HCT116 (cell line): ENCODE results near the gene SHKBP1. TPM values are rescaled to one million over a fixed set of nuclear protein-coding genes. Genes with fewer than 3 reads are reported as not detected.
A peak's percentile ranks its signal among the peaks of the same experiment; 100 is the strongest.

Source experiments
- ATAC-seq: fragments of 200-7000 bp; cut with Tn5 transposase; 2 replicates; pipeline ENCODE4 v1.9.1; 2020; ENCODE audit warnings: mild to moderate bottlenecking, moderate library complexity
- BruUV-seq: library from RNA; stranded (reverse); fragments of 400-500 nt; replicated peaks from 2 replicates; lab custom pipeline; 2021; lab: Mats Ljungman, UMichigan
- CTCF ChIA-PET: fragments of 300-600 bp; sonication (Branson Sonifier 250); formaldehyde crosslinking; loops from one replicate; lab custom pipeline; 2021; ENCODE audit warnings: antibody characterized with exemption; lab: Charles Lee
- POLR2A ChIA-PET: fragments of 300-600, 350-600 bp; sonication (Branson Sonifier 250); formaldehyde crosslinking; loops from one replicate; lab custom pipeline; 2021; ENCODE audit warnings: antibody characterized with exemption; lab: Charles Lee
- RAD21 ChIA-PET, 2 experiments: fragments of 300-600 bp; sonication (Branson Sonifier 250); formaldehyde crosslinking; loops; one replicate each; lab custom pipeline; 2023; ENCODE audit warnings: low total read pairs in 2 of 2; ENCODE audit not compliant: uncharacterized antibody in 2 of 2, unreplicated experiment in 2 of 2, low non-redundant PET in 1 of 2; lab: Charles Lee
- DNase-seq: peaks from one replicate; pipeline ENCODE4 v3.0.0-alpha.2; 2010; ENCODE audit warnings: low read depth, low spot score
- H2AFZ ChIP-seq: fragments of 200-600 bp; shearing (Covaris generic), sonication (generic); 2 replicates; pipeline ENCODE4 v1.6.1; 2017; ENCODE audit warnings: low read depth, mixed run types, mixed read lengths, antibody characterized with exemption, low read length; ENCODE audit not compliant: poor library complexity, severe bottlenecking
- H3K27ac ChIP-seq: 2 replicates; pipeline ENCODE4 v1.5.1; 2012; ENCODE audit warnings: low read depth, low read length
- H3K27me3 ChIP-seq: fragments of 200-600 bp; sonication (generic); 2 replicates; pipeline ENCODE4 v1.6.1; 2016; ENCODE audit warnings: mixed run types, low read length, mixed read lengths; ENCODE audit not compliant: insufficient read depth
- H3K36me3 ChIP-seq, 2 experiments: fragments of 200-500 bp in 1 of 2; fragments of 200-600 bp in 1 of 2; sonication (Bioruptor generic) in 1 of 2; sonication (generic) in 1 of 2; 2 replicates each; pipeline versions ENCODE4 v1.5.1 to v1.6.1; 2014 to 2016; ENCODE audit warnings: low read length in 2 of 2, inconsistent platforms in 1 of 2, mixed read lengths in 1 of 2, mixed run types in 1 of 2; ENCODE audit not compliant: insufficient read depth in 2 of 2, control insufficient read depth in 1 of 2
- H3K4me1 ChIP-seq, 2 experiments: fragments of 200-600 bp in 1 of 2; sonication (generic) in 1 of 2; 2 replicates each; pipeline versions ENCODE4 v1.5.1 to v1.6.1; 2012 to 2017; ENCODE audit warnings: low read length in 2 of 2, inconsistent platforms in 1 of 2, mild to moderate bottlenecking in 1 of 2, mixed read lengths in 1 of 2, mixed run types in 1 of 2, moderate library complexity in 1 of 2; ENCODE audit not compliant: insufficient read depth in 2 of 2, control insufficient read depth in 1 of 2
- H3K4me2 ChIP-seq: fragments of 200-600 bp; sonication (generic); 2 replicates; pipeline ENCODE4 v1.6.1; 2017; ENCODE audit warnings: mixed run types, low read length, mixed read lengths
- H3K4me3 ChIP-seq, 2 experiments: fragments of 200-600 bp in 1 of 2; sonication (generic) in 1 of 2; replicated peaks in 1 of 2; 2 replicates each; pipeline ENCODE4 v1.5.1; 2011 to 2016; ENCODE audit warnings: low read length in 2 of 2, control low read depth in 1 of 2, low read depth in 1 of 2, mild to moderate bottlenecking in 1 of 2, mixed read lengths in 1 of 2, mixed run types in 1 of 2
- H3K79me2 ChIP-seq: fragments of 200-600 bp; sonication (generic); 2 replicates; pipeline ENCODE4 v1.6.1; 2017; ENCODE audit warnings: mild to moderate bottlenecking, mixed run types, low read length, moderate library complexity, mixed read lengths; ENCODE audit not compliant: insufficient read depth
- H3K9ac ChIP-seq: fragments of 200-600 bp; sonication (generic); 2 replicates; pipeline ENCODE4 v1.6.1; 2016; ENCODE audit warnings: low read length, mixed read lengths
- H3K9me2 ChIP-seq: fragments of 200-600 bp; sonication (generic), shearing (Covaris generic); 2 replicates; pipeline ENCODE4 v1.6.1; 2017; ENCODE audit warnings: mixed run types, mild to moderate bottlenecking, moderate library complexity; ENCODE audit not compliant: insufficient read depth
- H3K9me3 ChIP-seq, 2 experiments: fragments of 200-500 bp in 1 of 2; fragments of 200-600 bp in 1 of 2; sonication (Bioruptor generic) in 1 of 2; sonication (generic) in 1 of 2; 2 replicates each; pipeline ENCODE4 v1.6.1; 2014 to 2017; ENCODE audit warnings: low read length in 2 of 2, mixed read lengths in 2 of 2, inconsistent platforms in 1 of 2, low read depth in 1 of 2, mild to moderate bottlenecking in 1 of 2, mixed run types in 1 of 2, moderate library complexity in 1 of 2; ENCODE audit not compliant: control insufficient read depth in 1 of 2, insufficient read depth in 1 of 2
- H4K20me1 ChIP-seq: fragments of 200-600 bp; sonication (generic), shearing (Covaris generic); 2 replicates; pipeline ENCODE4 v1.6.1; 2017; ENCODE audit warnings: mixed run types, mild to moderate bottlenecking, moderate library complexity; ENCODE audit not compliant: insufficient read depth
- CBX3 ChIP-seq: IDR thresholded peaks from 2 replicates; pipeline ENCODE4 v1.6.1; 2012; ENCODE audit warnings: low read depth
- CEBPB ChIP-seq: IDR thresholded peaks from 2 replicates; pipeline ENCODE4 v1.6.1; 2012; ENCODE audit warnings: low read depth
- CTCF ChIP-seq, 3 experiments: fragments of 200-600 bp in 1 of 3; sonication (generic) in 1 of 3; IDR thresholded peaks in 2 of 3; conservative IDR thresholded peaks in 1 of 3; 2 replicates each; pipeline ENCODE4 v1.5.1; 2012 to 2017; ENCODE audit warnings: low read depth in 2 of 3, low read length in 2 of 3, antibody characterized with exemption in 1 of 3, borderline replicate concordance in 1 of 3, control low read depth in 1 of 3, mild to moderate bottlenecking in 1 of 3, mixed read lengths in 1 of 3, mixed run types in 1 of 3, moderate library complexity in 1 of 3; ENCODE audit not compliant: insufficient read depth in 1 of 3
- EGR1 ChIP-seq: IDR thresholded peaks from 2 replicates; pipeline ENCODE4 v1.6.1; 2012; ENCODE audit warnings: low read depth
- ELF1 ChIP-seq: IDR thresholded peaks from 2 replicates; pipeline ENCODE4 v1.6.1; 2012; ENCODE audit warnings: low read depth, borderline replicate concordance
- EZH2 ChIP-seq: fragments of 200-600 bp; sonication (generic); IDR thresholded peaks from 2 replicates; pipeline ENCODE4 v1.6.1; 2017; ENCODE audit warnings: antibody characterized with exemption, mixed run types
- FOSL1 ChIP-seq: IDR thresholded peaks from 2 replicates; pipeline ENCODE4 v1.6.1; 2012; ENCODE audit warnings: low read depth
- JUND ChIP-seq: IDR thresholded peaks from 2 replicates; pipeline ENCODE4 v1.6.1; 2012
- MAX ChIP-seq: IDR thresholded peaks from 2 replicates; pipeline ENCODE4 v1.6.1; 2012
- POLR2A ChIP-seq: IDR thresholded peaks from 2 replicates; pipeline ENCODE4 v1.7.0; 2011; ENCODE audit warnings: borderline replicate concordance; ENCODE audit not compliant: insufficient read depth, insufficient read length; ENCODE audit errors: extremely low read depth
- RAD21 ChIP-seq: IDR thresholded peaks from 2 replicates; pipeline ENCODE4 v1.6.1; 2012; ENCODE audit warnings: low read depth, mild to moderate bottlenecking
- SIN3A ChIP-seq: IDR thresholded peaks from 2 replicates; pipeline ENCODE4 v1.6.1; 2012; ENCODE audit warnings: low read depth
- SRF ChIP-seq: IDR thresholded peaks from 2 replicates; pipeline ENCODE4 v1.6.1; 2012; ENCODE audit warnings: low read depth
- TCF7L2 ChIP-seq: IDR thresholded peaks from 2 replicates; pipeline ENCODE4 v1.7.0; 2011; ENCODE audit warnings: borderline replicate concordance, inconsistent platforms; ENCODE audit not compliant: insufficient read depth, insufficient read length; ENCODE audit errors: extremely low read depth
- YY1 ChIP-seq: IDR thresholded peaks from 2 replicates; pipeline ENCODE4 v1.6.1; 2011; ENCODE audit warnings: low read length, low read depth, moderate library complexity, mild to moderate bottlenecking; ENCODE audit not compliant: insufficient replicate concordance; ENCODE audit errors: extremely low read depth
- ZFX ChIP-seq: fragments of 450-650 bp; IDR thresholded peaks from 2 replicates; pipeline ENCODE4 v1.6.1; 2017
- ZNF274 ChIP-seq: fragments of 200-500 bp; sonication (Bioruptor generic); IDR thresholded peaks from 2 replicates; pipeline ENCODE4 v1.6.1; 2014; ENCODE audit warnings: mild to moderate bottlenecking, low read depth, low read length, inconsistent platforms
- intact Hi-C: fragments of 100-400 bp; cut with micrococcal nuclease; formaldehyde crosslinking; loops from 2 replicates; pipeline ENCODE4 v1.10.0; 2022
- total RNA-seq: library from RNA; stranded (reverse); gene quantifications from one replicate; pipeline ENCODE4 v1.2.1, GENCODE V29; 2021; ENCODE audit not compliant: unreplicated experiment
- TF ChIP-seq, protein P1 (sequence below): IDR thresholded peaks from 2 replicates; pipeline ENCODE4 v1.6.1; 2012; ENCODE audit warnings: low read depth
- TF ChIP-seq, protein P2 (sequence below): IDR thresholded peaks from 2 replicates; pipeline ENCODE4 v1.6.1; 2012

SHKBP1 gene
- total RNA-seq, 1 experiment from 2014 or later = 97.4 TPM

GRCh38 chr19:40549007-40549708 lies 27.5 kb upstream of the SHKBP1 start (continued):
- TF ChIP-seq ZNF274 (no peak), EGR1 (no peak), MAX (0 out of 2 replicates have a peak, but pooled peaks have one; percentile 37)

- no peak for ATAC-seq
- BruUV-seq = no TSS peak
- TF ChIP-seq ELF1 (no peak), CEBPB (no peak), RAD21 (no peak), FOSL1 (no peak), EZH2 (no peak), SRF (no peak), MAX (no peak), CBX3 (no peak), ZFX (no peak), ZNF274 (no peak), TCF7L2 (no peak), SIN3A (no peak), YY1 (no peak), JUND (no peak), CTCF (IDR thresholded peaks at IDR 0.05 in 2 of 3, conservative IDR thresholded peaks at IDR 0.05 in 1 of 3; ENCODE audit: borderline replicate concordance in 1 of 3, insufficient read depth in 1 of 3, low read depth in 2 of 3, low read length in 2 of 3) (no peak), EGR1 (no peak), POLR2A (no peak)
- TF ChIP-seq, protein P1, sequence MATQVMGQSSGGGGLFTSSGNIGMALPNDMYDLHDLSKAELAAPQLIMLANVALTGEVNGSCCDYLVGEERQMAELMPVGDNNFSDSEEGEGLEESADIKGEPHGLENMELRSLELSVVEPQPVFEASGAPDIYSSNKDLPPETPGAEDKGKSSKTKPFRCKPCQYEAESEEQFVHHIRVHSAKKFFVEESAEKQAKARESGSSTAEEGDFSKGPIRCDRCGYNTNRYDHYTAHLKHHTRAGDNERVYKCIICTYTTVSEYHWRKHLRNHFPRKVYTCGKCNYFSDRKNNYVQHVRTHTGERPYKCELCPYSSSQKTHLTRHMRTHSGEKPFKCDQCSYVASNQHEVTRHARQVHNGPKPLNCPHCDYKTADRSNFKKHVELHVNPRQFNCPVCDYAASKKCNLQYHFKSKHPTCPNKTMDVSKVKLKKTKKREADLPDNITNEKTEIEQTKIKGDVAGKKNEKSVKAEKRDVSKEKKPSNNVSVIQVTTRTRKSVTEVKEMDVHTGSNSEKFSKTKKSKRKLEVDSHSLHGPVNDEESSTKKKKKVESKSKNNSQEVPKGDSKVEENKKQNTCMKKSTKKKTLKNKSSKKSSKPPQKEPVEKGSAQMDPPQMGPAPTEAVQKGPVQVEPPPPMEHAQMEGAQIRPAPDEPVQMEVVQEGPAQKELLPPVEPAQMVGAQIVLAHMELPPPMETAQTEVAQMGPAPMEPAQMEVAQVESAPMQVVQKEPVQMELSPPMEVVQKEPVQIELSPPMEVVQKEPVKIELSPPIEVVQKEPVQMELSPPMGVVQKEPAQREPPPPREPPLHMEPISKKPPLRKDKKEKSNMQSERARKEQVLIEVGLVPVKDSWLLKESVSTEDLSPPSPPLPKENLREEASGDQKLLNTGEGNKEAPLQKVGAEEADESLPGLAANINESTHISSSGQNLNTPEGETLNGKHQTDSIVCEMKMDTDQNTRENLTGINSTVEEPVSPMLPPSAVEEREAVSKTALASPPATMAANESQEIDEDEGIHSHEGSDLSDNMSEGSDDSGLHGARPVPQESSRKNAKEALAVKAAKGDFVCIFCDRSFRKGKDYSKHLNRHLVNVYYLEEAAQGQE = no peak
- TF ChIP-seq, protein P2, sequence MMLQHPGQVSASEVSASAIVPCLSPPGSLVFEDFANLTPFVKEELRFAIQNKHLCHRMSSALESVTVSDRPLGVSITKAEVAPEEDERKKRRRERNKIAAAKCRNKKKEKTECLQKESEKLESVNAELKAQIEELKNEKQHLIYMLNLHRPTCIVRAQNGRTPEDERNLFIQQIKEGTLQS = no peak
- no peak overlapping the region for H3K4me3 ChIP-seq
- H2AFZ ChIP-seq = no peak overlapping the region
- H3K36me3 ChIP-seq = no peaks in the 10 kb centered on the region
- CTCF ChIA-PET = interaction anchor here (1.0 kb wide), 1 partner anchor 48 kb away, joined by 3 read pairs; no protein-coding TSS in a partner anchor
- no peaks in the 10 kb centered on the region for H3K9me2 ChIP-seq
- no peak for DNase-seq
- intact Hi-C loops = no loop called here
- H3K27ac ChIP-seq = no peak overlapping the region
- POLR2A ChIA-PET = interaction anchor here (0.6 to 0.9 kb wide), 3 partner anchors 8 to 52 kb away, joined by 3 to 4 read pairs (median 3); no protein-coding TSS in a partner anchor
- no peaks in the 10 kb centered on the region; a peak in 1 of 4 replicates for H3K9me3 ChIP-seq
- H3K4me2 ChIP-seq = no peak overlapping the region
- no peaks in the 10 kb centered on the region for H3K27me3 ChIP-seq
- no peaks in the 10 kb centered on the region for H4K20me1 ChIP-seq
- H3K9ac ChIP-seq = no peak overlapping the region
- RAD21 ChIA-PET = no interaction called here
- no peaks in the 10 kb centered on the region for H3K79me2 ChIP-seq
- H3K4me1 ChIP-seq = peaks cover 4 to 11% of the 10 kb centered on the region in 2 experiments
These were observed 25.7 kb upstream of the SHKBP1 start for GRCh38 chr19:40550951-40551350.
